NCI-H2196 (cell line): ENCODE results near the gene CMC1.
"Not testable (repeated sequence)": the region's sequence is repeated elsewhere in the genome, so short reads cannot be mapped to it uniquely, and the experiment has no call there.

Experiments
- DNase-seq: peaks from one replicate; lab custom pipeline; 2025; ENCODE audit not compliant: unreplicated experiment; lab: John Stamatoyannopoulos, UW

Gene CMC1

DNA sequence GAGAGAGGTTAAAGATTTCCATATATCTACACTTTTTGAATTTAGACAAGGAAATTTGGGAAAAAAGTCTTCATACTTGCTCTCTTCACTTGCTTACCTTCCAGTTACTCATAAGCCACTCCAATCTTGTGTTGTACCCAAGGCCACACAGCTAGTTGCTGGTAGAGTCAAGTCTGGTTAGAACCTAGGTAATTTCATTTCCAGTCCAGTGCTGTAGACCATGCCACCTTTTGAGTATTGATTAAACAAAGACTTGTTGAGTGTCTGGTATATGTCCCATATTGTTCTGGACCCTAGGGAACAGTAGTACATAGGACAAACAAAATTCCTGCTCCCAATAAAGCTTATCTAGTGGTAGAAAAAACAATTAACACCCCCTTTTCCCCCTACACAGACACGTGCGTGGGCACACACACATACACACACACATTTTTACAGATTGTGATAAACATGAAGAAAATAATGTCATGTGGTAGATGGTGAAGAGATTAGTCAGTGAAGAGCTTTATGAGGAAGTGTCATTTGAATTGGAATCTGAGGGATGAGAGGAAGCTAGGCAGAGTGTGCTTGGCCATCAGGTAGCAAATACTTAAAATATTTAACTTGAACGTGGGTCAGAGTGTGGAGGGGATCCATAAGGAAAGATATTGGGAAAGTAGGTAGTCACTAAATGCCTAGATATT is 2.1 kb downstream of the CMC1 start:
- DNase-seq: no peak

GRCh38 chr3:28244491-28244890 is 3.1 kb downstream of the CMC1 start:
- DNase-seq: no peak

- no peak for DNase-seq
Measured at GRCh38 chr3:28247286-28247685, 5.9 kb downstream of the CMC1 start.

GRCh38 chr3:28250999-28251398 is 9.6 kb downstream of the CMC1 start:
- no peak for DNase-seq

- DNase-seq: no peak
Measured at GRCh38 chr3:28252001-28252431, 10.6 kb downstream of the CMC1 start.

- DNase-seq: no peak
Measured at GRCh38 chr3:28253040-28253715, 11.8 kb downstream of the CMC1 start.

- DNase-seq: no peak
Measured at GRCh38 chr3:28262001-28262400, 20.6 kb downstream of the CMC1 start.

GRCh38 chr3:28265641-28266040 is 24.2 kb downstream of the CMC1 start:
- DNase-seq: no peak

GRCh38 chr3:28267984-28268849 is 26.8 kb downstream of the CMC1 start:
- no peak for DNase-seq

DNA sequence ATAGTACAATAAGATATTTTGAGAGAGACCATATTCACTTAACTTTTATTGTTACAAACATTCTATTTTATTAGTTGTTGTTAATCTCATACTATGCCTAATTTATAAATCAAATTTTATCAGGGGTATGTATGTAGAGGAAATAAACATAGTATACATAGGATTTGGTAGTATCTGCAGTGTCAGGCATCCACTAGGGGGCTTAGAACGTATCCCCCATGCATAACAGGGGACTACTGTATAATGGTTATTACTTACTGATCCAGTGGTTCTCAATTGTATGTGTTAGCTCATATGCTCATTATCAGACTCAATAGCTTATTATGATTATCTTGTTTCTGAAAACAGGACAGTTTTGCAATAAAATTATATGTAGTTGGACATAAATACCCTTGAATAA is 27.6 kb downstream of the CMC1 start:
- no peak for DNase-seq

DNA sequence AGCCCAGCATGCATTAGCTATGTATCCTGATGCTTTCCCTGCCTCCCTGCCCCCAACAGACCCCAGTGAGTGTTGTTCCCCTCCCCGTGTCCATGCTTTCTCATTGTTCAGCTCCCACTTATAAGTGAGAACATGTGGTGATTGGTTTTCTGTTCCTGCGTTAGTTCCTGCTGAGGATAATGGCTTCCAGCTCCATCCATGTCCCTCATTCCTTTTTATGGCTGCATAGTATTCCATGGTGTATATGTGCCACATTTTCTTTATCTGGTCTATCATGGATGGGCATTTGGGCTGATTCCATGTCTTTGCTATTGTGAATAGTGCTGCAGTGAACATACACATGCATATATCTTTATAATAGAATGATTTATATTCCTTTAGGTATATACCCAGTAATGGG is 28.5 kb downstream of the CMC1 start:
- not testable (repeated sequence) for DNase-seq

DNA sequence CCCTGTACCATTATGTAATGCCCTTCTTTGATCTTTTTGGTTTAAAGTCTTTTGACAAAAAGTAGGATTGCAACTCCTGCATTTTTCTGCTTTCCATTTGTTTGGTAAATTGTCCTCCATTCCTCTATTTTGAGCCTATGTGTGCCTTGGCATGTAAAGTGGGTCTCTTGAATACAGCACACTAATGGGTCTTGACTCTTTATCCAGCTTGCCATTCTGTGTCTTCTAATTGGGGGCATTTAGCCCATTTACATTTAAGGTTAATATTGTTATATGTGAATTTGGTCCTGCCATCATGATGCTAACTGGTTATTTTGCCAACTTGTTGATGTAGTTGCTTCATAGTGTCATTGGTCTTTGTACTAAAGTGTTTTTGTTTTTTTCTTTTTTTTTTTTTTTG is 32.4 kb downstream of the CMC1 start:
- DNase-seq: no peak

GRCh38 chr3:28278918-28279317 is 37.5 kb downstream of the CMC1 start:
- DNase-seq: no peak

GRCh38 chr3:28279770-28280169 is 38.4 kb downstream of the CMC1 start:
- no peak for DNase-seq

DNA sequence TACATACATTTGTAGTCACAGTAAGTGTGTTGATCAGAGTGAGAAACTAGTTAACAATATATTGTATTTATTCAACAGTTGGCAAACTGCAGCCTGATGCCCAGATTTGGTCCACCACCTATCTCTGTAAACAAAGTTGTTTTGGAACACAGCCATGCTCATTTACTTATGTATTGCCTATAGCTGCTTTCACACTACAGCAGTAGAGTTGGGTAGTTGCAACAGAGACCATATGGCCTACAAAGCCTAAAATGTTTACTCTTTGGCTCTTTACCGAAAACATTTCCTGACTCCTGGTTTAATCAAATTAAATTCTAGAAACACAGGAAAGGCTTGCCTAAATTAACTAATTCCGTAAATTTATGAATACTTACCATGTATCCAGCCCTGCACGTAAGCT is 39.4 kb downstream of the CMC1 start:
- no peak for DNase-seq

- no peak for DNase-seq
Measured at GRCh38 chr3:28286595-28286994, 45.2 kb downstream of the CMC1 start.

DNA sequence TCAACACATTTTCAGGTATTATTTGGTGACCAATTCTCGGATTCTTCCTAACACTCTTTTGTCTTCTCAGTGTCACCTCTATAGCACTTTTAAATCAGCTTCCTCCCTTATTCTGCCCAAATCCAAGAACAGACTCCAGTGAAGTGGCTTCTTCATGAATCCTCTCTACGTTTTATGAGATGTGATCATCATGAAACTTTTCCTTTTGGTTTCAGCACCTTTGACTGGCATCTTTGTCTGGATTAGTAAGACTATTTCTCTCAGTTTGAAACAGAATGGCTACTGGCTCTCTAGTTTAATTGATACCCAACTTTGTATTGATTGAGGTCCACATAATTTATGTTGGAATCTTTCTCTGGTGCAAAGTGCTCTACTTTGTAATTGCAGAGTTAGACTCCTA is 45.6 kb downstream of the CMC1 start:
- DNase-seq: no peak

DNA sequence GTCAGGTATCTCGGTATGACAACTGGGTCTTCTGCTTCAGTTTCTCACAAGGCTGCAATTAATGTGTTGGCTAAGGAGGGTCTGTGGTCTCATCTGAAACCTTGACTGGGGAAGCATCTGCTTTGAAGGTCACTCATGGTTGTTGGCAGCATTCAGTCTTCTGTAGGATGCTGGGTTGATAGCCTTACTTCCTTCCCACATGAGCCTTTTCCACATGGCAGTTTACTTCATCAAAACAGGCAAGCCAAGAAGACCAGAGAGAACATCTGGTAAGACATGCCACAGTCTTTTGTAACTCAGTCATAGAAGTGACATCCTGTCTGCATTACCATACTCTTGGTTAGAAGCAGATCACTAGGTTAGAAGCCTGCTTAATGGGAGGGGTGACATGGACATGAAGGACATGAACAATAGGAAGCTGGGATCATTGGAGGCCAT is 49.5 kb downstream of the CMC1 start:
- DNase-seq: no peak

- no peak for DNase-seq
Measured at GRCh38 chr3:28291577-28291976, 50.2 kb downstream of the CMC1 start.

GRCh38 chr3:28292622-28293021 is 51.2 kb downstream of the CMC1 start:
- no peak for DNase-seq

DNA sequence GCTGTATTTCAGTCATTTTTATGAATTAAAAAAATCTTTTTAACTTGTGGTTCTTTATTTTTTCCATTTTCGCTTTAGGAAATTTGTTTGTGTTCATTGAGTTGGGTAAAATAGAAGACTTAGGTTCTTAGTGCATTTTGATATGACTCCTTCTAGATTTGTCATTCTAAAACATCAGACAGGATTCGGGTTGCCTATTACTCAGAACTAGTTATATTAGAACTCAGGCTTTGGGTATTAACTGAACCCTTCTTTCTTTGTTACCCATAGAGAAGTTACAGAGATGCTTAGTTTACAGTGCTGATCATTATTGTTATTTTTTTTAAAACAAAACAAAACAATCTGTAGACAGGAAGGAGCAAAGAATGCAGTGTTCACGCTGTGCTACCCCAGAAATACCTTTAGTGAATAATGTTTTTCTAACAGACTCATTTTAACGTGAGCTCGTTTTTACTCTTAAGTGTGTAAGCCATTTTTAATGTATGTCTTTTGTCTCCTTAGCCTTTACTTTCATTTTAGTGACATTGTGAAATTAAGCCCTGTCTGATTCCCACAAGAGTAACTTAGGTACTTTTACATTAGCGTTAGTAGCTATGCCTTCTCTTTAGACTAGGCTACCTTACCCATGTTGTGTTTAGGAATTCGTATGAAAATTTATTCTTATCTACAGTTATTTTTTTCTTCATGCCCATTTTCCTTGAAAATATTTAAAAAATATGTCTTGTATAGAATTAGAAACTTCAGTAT is 53.4 kb downstream of the CMC1 start:
- DNase-seq: no peak
